Esophagus squamous epithelium (tissue), 4 donors: ENCODE data around the gene SLC35A3.

Experiments
- CTCF ChIP-seq, 6 experiments: fragments of 450-650 bp in 4 of 6; fragments of 200-600 bp in 2 of 6; sonication (generic) in 2 of 6; IDR thresholded peaks; one replicate each; pipeline ENCODE4 v1.5.1; 2016 to 2019; ENCODE audit warnings: antibody characterized with exemption in 6 of 6, mild to moderate bottlenecking in 4 of 6, moderate library complexity in 4 of 6
- POLR2A ChIP-seq, 4 donors: fragments of 450-650 bp; IDR thresholded peaks; one replicate each; pipeline ENCODE4 v1.6.1; 2017; ENCODE audit warnings: antibody characterized with exemption in 4 of 4, mild to moderate bottlenecking in 4 of 4, moderate library complexity in 3 of 4

- no peak for TF ChIP-seq CTCF (IDR thresholded peaks at IDR 0.05)
- no peak for TF ChIP-seq POLR2A (IDR thresholded peaks at IDR 0.05)
These were observed 24.6 kb upstream of the SLC35A3 start for GRCh38 chr1:99945174-99945573.
